Sigmoid colon (tissue), 7 donors: Measurements from ENCODE around the gene ITGA11. TPM values are rescaled to one million over a fixed set of nuclear protein-coding genes. Genes with fewer than 3 reads are reported as not detected.

Experiments used
- DNase-seq: peaks from one replicate; pipeline ENCODE4 v3.0.0-alpha.2; 2019
- H3K27ac ChIP-seq, 4 donors: fragments of 200-600 bp; sonication (generic); one replicate each; pipeline ENCODE4 v1.5.1; 2016 to 2019; ENCODE audit warnings: mild to moderate bottlenecking in 1 of 4
- H3K27me3 ChIP-seq, 3 donors: fragments of 200-600 bp; sonication (generic); one replicate each; pipeline ENCODE4 v1.5.1; 2019; ENCODE audit warnings: mild to moderate bottlenecking in 1 of 3
- H3K36me3 ChIP-seq, 4 donors: fragments of 200-600 bp; sonication (generic); one replicate each; pipeline ENCODE4 v1.5.1; 2016 to 2019
- H3K4me1 ChIP-seq, 4 donors: fragments of 200-600 bp; sonication (generic); one replicate each; pipeline ENCODE4 v1.5.1; 2017 to 2019
- H3K4me3 ChIP-seq, 4 donors: fragments of 200-600 bp; sonication (generic); one replicate each; pipeline ENCODE4 v1.5.1; 2017 to 2019; ENCODE audit warnings: mild to moderate bottlenecking in 2 of 4, moderate library complexity in 1 of 4
- H3K9me3 ChIP-seq, 4 donors: fragments of 200-600 bp in 3 of 4; sonication (generic) in 3 of 4; one replicate each; pipeline versions ENCODE4 v1.5.1 to v1.6.1; 2013 to 2019
- EP300 ChIP-seq, 4 donors: sonication (generic); formaldehyde crosslinking; IDR thresholded peaks; one replicate each; pipeline ENCODE4 v1.6.1; 2017; ENCODE audit warnings: antibody characterized with exemption in 4 of 4
- POLR2A ChIP-seq, 2 donors: fragments of 450-650 bp; IDR thresholded peaks; one replicate each; pipeline ENCODE4 v1.6.1; 2016; ENCODE audit warnings: antibody characterized with exemption in 2 of 2, mild to moderate bottlenecking in 2 of 2, moderate library complexity in 2 of 2
- POLR2AphosphoS5 ChIP-seq, 4 donors: sonication (generic); formaldehyde crosslinking; IDR thresholded peaks; one replicate each; pipeline ENCODE4 v1.6.1; 2017; ENCODE audit warnings: antibody characterized with exemption in 4 of 4
- WGBS, 2 donors: extraction: QIAGEN DNeasy Blood & Tissue Kit; methylation state at CpG; one replicate each; pipeline ENCODE4 v1.1.7; 2013; 5-methylcytosine and 5-hydroxymethylcytosine counted together
- intact Hi-C: fragments of 100-400 bp; cut with DNase I; formaldehyde crosslinking; loops from one replicate; pipeline ENCODE4 v1.15.1; 2023
- polyA plus RNA-seq, 3 donors: library from polyadenylated mRNA; stranded (reverse); fragments of 200-250 nt; gene quantifications; one replicate each; pipeline ENCODE4 v1.2.3, GENCODE V29; 2013
- total RNA-seq, 4 donors: library from RNA; depleted of rRNA; stranded (reverse); fragments of >200 nt; gene quantifications; one replicate each; pipeline ENCODE4 v1.1.0, GENCODE V29; 2016
- TF ChIP-seq, protein P1 (sequence below), 4 experiments: fragments of 450-650 bp in 3 of 4; fragments of 200-600 bp in 1 of 4; IDR thresholded peaks; one replicate each; pipeline ENCODE4 v1.5.1; 2016 to 2019; ENCODE audit warnings: antibody characterized with exemption in 4 of 4, mild to moderate bottlenecking in 3 of 4, moderate library complexity in 2 of 4
- donor health status: healthy with polysubstance abuse.
- donor health status: Bipolar disorder and iron deficiency.
- donor health status: healthy.

Gene ITGA11
- total and polyA plus RNA-seq, 7 donors: 0.71 to 6.1 (median 1.2) TPM

DNA sequence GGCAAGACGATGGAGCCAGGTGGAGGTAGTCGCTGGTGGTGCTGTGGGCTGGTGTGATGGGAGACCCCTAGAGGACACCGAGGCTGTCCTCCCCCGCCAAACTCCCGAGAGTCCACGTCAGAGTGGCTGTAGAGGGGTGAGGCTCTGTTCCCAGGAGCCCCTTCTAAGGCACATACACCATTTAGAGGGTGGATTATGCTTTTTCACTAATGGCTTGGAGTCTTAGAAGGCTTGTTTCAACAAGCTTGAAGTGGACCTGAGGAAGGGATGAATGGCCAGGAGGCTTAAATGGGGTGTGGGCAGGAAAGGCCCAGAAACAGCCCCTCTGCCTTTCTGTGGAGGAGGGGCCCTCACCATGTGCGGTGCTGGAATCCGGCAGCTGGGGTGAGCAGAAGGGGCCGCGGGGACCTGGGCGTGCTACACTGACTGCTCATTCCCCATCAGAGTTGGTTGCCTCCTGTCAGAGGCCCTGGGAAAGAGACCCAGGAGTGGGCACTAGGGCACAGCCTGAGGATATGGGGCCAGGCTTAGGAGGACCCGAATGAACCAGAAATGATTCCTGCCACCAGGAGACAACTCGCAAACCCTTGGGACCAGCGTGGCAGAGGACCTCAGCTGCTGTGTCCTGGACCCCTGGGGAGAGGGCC lies 88.3 kb downstream of the ITGA11 start:
- TF ChIP-seq POLR2AphosphoS5 (IDR thresholded peaks at IDR 0.05) (no peak), POLR2A (IDR thresholded peaks at IDR 0.05) (no peak), EP300 (IDR thresholded peaks at IDR 0.05) (no peak)
- TF ChIP-seq, protein P1, sequence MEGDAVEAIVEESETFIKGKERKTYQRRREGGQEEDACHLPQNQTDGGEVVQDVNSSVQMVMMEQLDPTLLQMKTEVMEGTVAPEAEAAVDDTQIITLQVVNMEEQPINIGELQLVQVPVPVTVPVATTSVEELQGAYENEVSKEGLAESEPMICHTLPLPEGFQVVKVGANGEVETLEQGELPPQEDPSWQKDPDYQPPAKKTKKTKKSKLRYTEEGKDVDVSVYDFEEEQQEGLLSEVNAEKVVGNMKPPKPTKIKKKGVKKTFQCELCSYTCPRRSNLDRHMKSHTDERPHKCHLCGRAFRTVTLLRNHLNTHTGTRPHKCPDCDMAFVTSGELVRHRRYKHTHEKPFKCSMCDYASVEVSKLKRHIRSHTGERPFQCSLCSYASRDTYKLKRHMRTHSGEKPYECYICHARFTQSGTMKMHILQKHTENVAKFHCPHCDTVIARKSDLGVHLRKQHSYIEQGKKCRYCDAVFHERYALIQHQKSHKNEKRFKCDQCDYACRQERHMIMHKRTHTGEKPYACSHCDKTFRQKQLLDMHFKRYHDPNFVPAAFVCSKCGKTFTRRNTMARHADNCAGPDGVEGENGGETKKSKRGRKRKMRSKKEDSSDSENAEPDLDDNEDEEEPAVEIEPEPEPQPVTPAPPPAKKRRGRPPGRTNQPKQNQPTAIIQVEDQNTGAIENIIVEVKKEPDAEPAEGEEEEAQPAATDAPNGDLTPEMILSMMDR (IDR thresholded peaks at IDR 0.05): no peak

DNA sequence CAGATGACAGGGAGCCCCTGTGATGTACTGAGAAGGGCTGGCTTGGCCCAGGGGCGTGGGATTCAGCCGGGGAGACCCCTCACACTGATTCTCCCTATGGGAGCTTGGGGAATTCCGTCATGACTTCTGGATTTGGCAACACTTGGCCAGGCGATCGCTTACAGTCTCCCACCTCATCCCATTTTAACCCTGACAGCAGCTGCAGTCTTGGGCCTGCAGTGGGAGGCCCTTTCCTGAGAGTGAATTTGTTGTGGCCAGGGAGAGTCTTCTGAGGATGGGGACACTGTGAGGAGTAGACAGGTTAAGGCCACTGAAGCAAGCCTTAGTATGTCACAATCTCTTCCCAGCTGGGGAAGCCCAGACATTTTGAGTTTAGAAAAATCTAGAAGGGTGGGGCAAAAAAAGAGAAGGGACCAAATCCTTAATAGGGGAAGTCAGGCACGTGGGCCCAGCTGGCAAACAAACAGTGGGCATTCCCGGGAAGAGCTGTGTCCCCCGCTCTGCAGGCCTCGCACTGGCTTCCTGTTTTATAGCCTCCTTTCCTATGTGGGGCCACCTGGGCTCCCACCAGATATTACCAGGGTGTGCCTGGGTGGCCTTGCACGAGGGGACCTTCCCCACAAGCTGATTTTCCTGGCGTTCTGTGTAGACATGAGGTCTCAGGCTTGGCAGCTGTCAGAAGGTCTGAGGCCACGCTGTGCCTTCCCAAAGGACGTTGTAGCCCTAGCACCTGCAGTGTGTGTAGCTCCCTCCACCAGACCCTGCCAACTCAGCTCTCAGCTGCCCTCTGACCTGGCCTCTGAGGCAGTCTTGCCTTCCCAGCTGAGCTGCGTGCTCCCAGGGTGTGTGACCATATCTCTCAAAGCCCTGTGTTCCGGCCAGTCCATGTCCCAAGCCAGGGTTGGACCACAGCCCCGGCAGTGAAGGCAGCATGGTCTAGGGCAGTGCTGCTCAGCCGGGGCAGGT lies 89.9 kb downstream of the ITGA11 start:
- H3K27me3 ChIP-seq: no peaks in the 10 kb centered on the region
- H3K27ac ChIP-seq: peak overlapping the region; percentile 3 to 61 (median 46)

More for the DNA sequence above, 88.3 kb downstream of the ITGA11 start:
- Histone ChIP-seq H3K4me1 (peaks cover 0 to 15% (median 13%) of the 10 kb centered on the region in 4 donors), H3K4me3 (no peak overlapping the region), H3K36me3 (no peaks in the 10 kb centered on the region), H3K9me3 (no peaks in the 10 kb centered on the region), H3K27ac (no peak overlapping the region), H3K27me3 (no peaks in the 10 kb centered on the region)
- intact Hi-C loops: loop anchor here (2.0 kb wide), 1 partner anchor 21 kb away; no protein-coding TSS in a partner anchor
- no peak for DNase-seq
- WGBS, 2 donors: 85 to 91% methylated on average over 14 of the region's 14 CpGs

DNA sequence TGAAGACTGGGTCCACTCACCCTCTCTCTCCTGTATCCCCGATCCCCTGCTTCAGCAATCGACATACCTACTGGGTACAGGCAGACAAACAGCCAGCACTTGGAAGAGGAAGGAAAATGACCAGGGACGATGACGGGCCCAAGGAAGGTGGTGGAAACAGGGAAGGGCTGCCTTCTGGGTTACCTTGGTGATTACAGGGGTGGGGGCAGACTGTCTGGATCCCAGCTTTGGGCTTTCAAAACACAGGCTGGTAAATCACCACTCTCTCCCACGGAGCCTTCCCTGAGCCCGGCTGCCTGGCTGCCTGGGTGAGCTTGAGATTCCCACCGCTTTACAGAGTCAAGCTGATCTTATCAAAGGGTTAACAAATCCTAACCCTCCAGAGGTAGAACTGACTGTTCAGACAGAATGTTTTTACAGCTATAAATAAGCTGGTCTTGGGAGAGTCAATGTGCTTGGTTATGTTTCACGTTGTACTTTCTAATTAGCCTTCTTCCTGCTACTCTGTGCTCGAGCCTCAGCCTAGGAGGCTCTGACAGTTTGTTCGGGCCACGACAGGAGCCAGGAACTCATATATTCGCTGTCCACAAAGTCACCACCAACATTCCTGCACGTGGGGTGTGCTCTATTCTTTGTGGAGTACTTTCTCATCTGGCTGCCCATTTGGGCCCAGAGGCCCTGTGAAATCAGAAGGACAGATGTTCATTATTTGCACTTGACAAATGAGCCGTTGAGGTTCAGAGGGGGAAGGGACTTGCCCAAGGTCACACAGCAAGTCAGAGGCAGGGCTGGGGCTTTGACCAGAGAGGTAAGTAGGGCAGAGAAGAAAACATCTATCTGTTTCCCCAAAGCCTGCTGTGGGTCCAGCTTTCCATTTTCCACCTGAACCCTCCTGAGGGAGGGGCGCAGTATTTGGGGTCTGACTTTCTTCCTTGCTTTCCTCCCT lies 91.0 kb downstream of the ITGA11 start:
- no peak overlapping the region for H3K4me3 ChIP-seq
- no peaks in the 10 kb centered on the region for H3K9me3 ChIP-seq
- peak overlapping the region; percentile 39 to 61 (median 48) for H3K27ac ChIP-seq
- peaks cover 0 to 15% (median 13%) of the 10 kb centered on the region in 4 donors for H3K4me1 ChIP-seq
- intact Hi-C loops: no loop called here
- no peaks in the 10 kb centered on the region for H3K27me3 ChIP-seq
- DNase-seq: no peak
- no peaks in the 10 kb centered on the region for H3K36me3 ChIP-seq
- 75 to 77% methylated on average over 15 of the region's 15 CpGs for WGBS, 2 donors
- TF ChIP-seq, protein P1 (IDR thresholded peaks at IDR 0.05): no peak
- TF ChIP-seq EP300 (IDR thresholded peaks at IDR 0.05) (no peak), POLR2A (IDR thresholded peaks at IDR 0.05) (no peak), POLR2AphosphoS5 (IDR thresholded peaks at IDR 0.05) (no peak)

More for the DNA sequence above, 89.9 kb downstream of the ITGA11 start:
- Histone ChIP-seq H3K9me3 (no peaks in the 10 kb centered on the region), H3K4me3 (no peak overlapping the region), H3K4me1 (peaks cover 0 to 15% (median 13%) of the 10 kb centered on the region in 4 donors), H3K36me3 (no peaks in the 10 kb centered on the region)
- TF ChIP-seq EP300 (IDR thresholded peaks at IDR 0.05) (no peak), POLR2AphosphoS5 (IDR thresholded peaks at IDR 0.05) (no peak), POLR2A (IDR thresholded peaks at IDR 0.05) (no peak)
- TF ChIP-seq, protein P1 (IDR thresholded peaks at IDR 0.05): no peak
- intact Hi-C loops: no loop called here
- DNase-seq: no peak
- 70 to 77% methylated on average over 17 of the region's 17 CpGs for WGBS, 2 donors

DNA sequence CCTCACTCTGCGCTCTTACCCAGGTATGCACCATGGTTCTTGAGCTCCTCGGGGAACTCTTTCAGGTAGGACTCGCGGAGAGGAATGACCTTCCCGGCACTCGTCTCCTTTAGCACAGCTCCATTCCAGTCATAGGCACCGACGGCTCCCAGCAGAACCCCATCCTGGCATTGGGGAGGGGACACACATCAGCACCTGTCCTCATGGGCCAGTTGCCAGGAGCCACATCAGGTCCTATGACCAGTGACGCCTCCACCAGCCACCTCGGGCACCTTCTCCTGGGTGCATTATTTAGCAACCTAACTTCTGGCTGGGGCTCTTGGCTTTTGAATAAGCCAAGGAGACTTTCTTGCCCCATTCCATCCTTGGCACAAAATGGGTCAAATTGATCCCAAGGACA lies 92.5 kb downstream of the ITGA11 start:
- WGBS, 2 donors: 90 to 96% methylated on average over 10 of the region's 10 CpGs
- Histone ChIP-seq H3K27me3 (no peaks in the 10 kb centered on the region), H3K9me3 (no peaks in the 10 kb centered on the region), H3K27ac (no peak overlapping the region), H3K4me1 (peaks cover 0 to 22% (median 14%) of the 10 kb centered on the region in 4 donors), H3K4me3 (no peak overlapping the region), H3K36me3 (no peaks in the 10 kb centered on the region)
- TF ChIP-seq EP300 (IDR thresholded peaks at IDR 0.05) (no peak), POLR2AphosphoS5 (IDR thresholded peaks at IDR 0.05) (no peak), POLR2A (IDR thresholded peaks at IDR 0.05) (no peak)
- TF ChIP-seq, protein P1 (IDR thresholded peaks at IDR 0.05): no peak
- DNase-seq: no peak
- intact Hi-C loops: no loop called here
